H9 (cell line): ENCODE results near the gene PDE4DIP. TPM values are rescaled to one million over a fixed set of nuclear protein-coding genes. Genes with fewer than 3 reads are reported as not detected.
"Not testable (repeated sequence)": the region's sequence is repeated elsewhere in the genome, so short reads cannot be mapped to it uniquely, and the experiment has no call there.

ENCODE experiments used
- DNase-seq: peaks from one replicate; pipeline ENCODE4 v3.0.0-alpha.2; 2017
- H2AFZ ChIP-seq: one replicate; pipeline ENCODE4 v1.6.1; 2013; ENCODE audit warnings: mild to moderate bottlenecking, low read length, control low read depth, moderate library complexity
- H2AK5ac ChIP-seq: 2 replicates; pipeline ENCODE4 v1.6.1; 2013; ENCODE audit warnings: low read length, control low read depth, mixed read lengths; ENCODE audit not compliant: insufficient read length
- H2BK120ac ChIP-seq: one replicate; pipeline ENCODE4 v1.6.1; 2013; ENCODE audit warnings: low read depth, mild to moderate bottlenecking, low read length, control low read depth, inconsistent platforms; ENCODE audit not compliant: poor library complexity, severe bottlenecking
- H2BK12ac ChIP-seq: 2 replicates; pipeline ENCODE4 v1.6.1; 2013; ENCODE audit warnings: low read length, control low read depth, mixed read lengths, low read depth; ENCODE audit not compliant: insufficient read length
- H2BK15ac ChIP-seq: 2 replicates; pipeline ENCODE4 v1.6.1; 2013; ENCODE audit warnings: low read depth, low read length, control low read depth
- H2BK20ac ChIP-seq: one replicate; pipeline ENCODE4 v1.6.1; 2013; ENCODE audit warnings: low read depth, mild to moderate bottlenecking, low read length, control low read depth, inconsistent platforms; ENCODE audit not compliant: poor library complexity, severe bottlenecking
- H2BK5ac ChIP-seq: 2 replicates; pipeline ENCODE4 v1.6.1; 2013; ENCODE audit warnings: low read length, control low read depth, mixed read lengths; ENCODE audit not compliant: insufficient read length
- H3K14ac ChIP-seq: 2 replicates; pipeline ENCODE4 v1.6.1; 2013; ENCODE audit warnings: low read length, control low read depth; ENCODE audit not compliant: insufficient read depth
- H3K18ac ChIP-seq: 2 replicates; pipeline ENCODE4 v1.6.1; 2013; ENCODE audit warnings: low read depth, mild to moderate bottlenecking, mixed read lengths, low read length, control low read depth; ENCODE audit not compliant: insufficient read length
- H3K23ac ChIP-seq: 2 replicates; pipeline ENCODE4 v1.6.1; 2013; ENCODE audit warnings: low read length, control low read depth, mixed read lengths, low read depth; ENCODE audit not compliant: insufficient read length
- H3K23me2 ChIP-seq: 2 replicates; pipeline ENCODE4 v1.6.1; 2013; ENCODE audit warnings: low read depth, mild to moderate bottlenecking, mixed read lengths, low read length, control low read depth; ENCODE audit not compliant: insufficient read length, poor library complexity, severe bottlenecking
- H3K27ac ChIP-seq: 2 replicates; pipeline ENCODE4 v1.5.1; 2013; ENCODE audit warnings: low read length, control low read depth, mixed read lengths, low read depth; ENCODE audit not compliant: insufficient read length
- H3K27me3 ChIP-seq: 2 replicates; pipeline ENCODE4 v1.6.1; 2013; ENCODE audit warnings: low read length, control low read depth, inconsistent platforms; ENCODE audit not compliant: insufficient read depth
- H3K4ac ChIP-seq: 2 replicates; pipeline ENCODE4 v1.6.1; 2013; ENCODE audit warnings: low read depth, mild to moderate bottlenecking, control low read depth, inconsistent platforms, low read length, moderate library complexity
- H3K4me1 ChIP-seq: 2 replicates; pipeline ENCODE4 v1.6.1; 2013; ENCODE audit warnings: low read length, control low read depth, inconsistent platforms; ENCODE audit not compliant: insufficient read depth
- H3K4me2 ChIP-seq: 2 replicates; pipeline ENCODE4 v1.6.1; 2013; ENCODE audit warnings: low read length, control low read depth, mixed read lengths; ENCODE audit not compliant: insufficient read length, insufficient read depth
- H3K56ac ChIP-seq: 2 replicates; pipeline ENCODE4 v1.6.1; 2013; ENCODE audit warnings: low read depth, mild to moderate bottlenecking, mixed read lengths, low read length, control low read depth; ENCODE audit not compliant: insufficient read length
- H3K79me1 ChIP-seq: 2 replicates; pipeline ENCODE4 v1.6.1; 2013; ENCODE audit warnings: low read depth, mild to moderate bottlenecking, moderate library complexity, low read length, control low read depth, inconsistent platforms; ENCODE audit not compliant: insufficient read depth, poor library complexity, severe bottlenecking
- H3K79me2 ChIP-seq: 2 replicates; pipeline ENCODE4 v1.6.1; 2013; ENCODE audit warnings: low read length, control low read depth, inconsistent platforms; ENCODE audit not compliant: insufficient read depth
- H3K9ac ChIP-seq: 2 replicates; pipeline ENCODE4 v1.6.1; 2013; ENCODE audit warnings: low read length, control low read depth, mixed read lengths; ENCODE audit not compliant: insufficient read length; ENCODE audit errors: extremely low read depth
- H3K9me3 ChIP-seq: one replicate; pipeline ENCODE4 v1.6.1; 2013; ENCODE audit warnings: low read depth, low read length, inconsistent platforms; ENCODE audit not compliant: control insufficient read depth
- H3T11ph ChIP-seq: one replicate; pipeline ENCODE4 v1.6.1; 2013; ENCODE audit warnings: mild to moderate bottlenecking, low read length, control low read depth, inconsistent platforms
- H4K20me1 ChIP-seq: one replicate; pipeline ENCODE4 v1.6.1; 2013; ENCODE audit not compliant: control insufficient read depth, insufficient read length, insufficient read depth
- H4K5ac ChIP-seq: 2 replicates; pipeline ENCODE4 v1.6.1; 2013; ENCODE audit warnings: low read depth, mild to moderate bottlenecking, mixed read lengths, low read length, control low read depth; ENCODE audit not compliant: insufficient read length
- H4K8ac ChIP-seq: replicated peaks from 2 replicates; pipeline ENCODE4 v1.6.1; 2013; ENCODE audit warnings: low read length, control low read depth, mixed read lengths, low read depth; ENCODE audit not compliant: insufficient read length
- H4K91ac ChIP-seq: 2 replicates; pipeline ENCODE4 v1.6.1; 2013; ENCODE audit warnings: low read depth, mild to moderate bottlenecking, moderate library complexity, mixed read lengths, low read length, control low read depth; ENCODE audit not compliant: insufficient read length
- H3K27ac Mint-ChIP-seq, 3 experiments: 2 replicates in 2 of 3; 3 replicates in 1 of 3; pipeline ENCODE4 v1.8.0; 2020 to 2021; ENCODE audit warnings: mixed read lengths in 3 of 3, mild to moderate bottlenecking in 1 of 3, moderate library complexity in 1 of 3
- H3K27me3 Mint-ChIP-seq: 2 replicates; pipeline ENCODE4 v1.8.0; 2021; ENCODE audit warnings: low read depth, mild to moderate bottlenecking, moderate library complexity, mixed read lengths
- H3K36me3 Mint-ChIP-seq, 3 experiments: 2 replicates in 2 of 3; 3 replicates in 1 of 3; pipeline ENCODE4 v1.8.0; 2020 to 2021; ENCODE audit warnings: low read depth in 3 of 3, mixed read lengths in 3 of 3; ENCODE audit not compliant: insufficient read depth in 1 of 3
- H3K4me1 Mint-ChIP-seq, 2 experiments: 2 replicates each; pipeline ENCODE4 v1.8.0; 2020; ENCODE audit warnings: mixed read lengths in 2 of 2
- H3K4me3 Mint-ChIP-seq, 2 experiments: 2 replicates in 1 of 2; 3 replicates in 1 of 2; pipeline ENCODE4 v1.8.0; 2020 to 2021; ENCODE audit warnings: mild to moderate bottlenecking in 2 of 2, mixed read lengths in 2 of 2, moderate library complexity in 1 of 2
- H3K9me3 Mint-ChIP-seq, 2 experiments: 2 replicates in 1 of 2; 3 replicates in 1 of 2; pipeline ENCODE4 v1.8.0; 2020; ENCODE audit warnings: mild to moderate bottlenecking in 2 of 2, mixed read lengths in 2 of 2, moderate library complexity in 1 of 2
- WGBS: extraction: QIAGEN DNeasy Blood & Tissue Kit; methylation state at CpG from one replicate; pipeline ENCODE4 v1.1.7; 2013; ENCODE audit warnings: missing lambda C conversion rate, low lambda C conversion rate, mixed read lengths; ENCODE audit not compliant: insufficient read length; ENCODE audit errors: extremely low coverage; 5-methylcytosine and 5-hydroxymethylcytosine counted together
- total RNA-seq: library from RNA; stranded (reverse); gene quantifications from 2 replicates; pipeline ENCODE4 v1.2.1, GENCODE V29; 2021

Gene PDE4DIP
- total RNA-seq, 1 experiment from 2014 or later: 15.7 TPM

- not testable (repeated sequence) for H3K23ac ChIP-seq, H3K27ac Mint-ChIP-seq, H4K20me1 ChIP-seq, H3K9ac ChIP-seq, H3K27ac ChIP-seq, H3K14ac ChIP-seq, H2AFZ ChIP-seq, H3K36me3 Mint-ChIP-seq, H2BK120ac ChIP-seq, H4K91ac ChIP-seq, H3T11ph ChIP-seq, H2AK5ac ChIP-seq, H3K4ac ChIP-seq, H3K79me1 ChIP-seq, H3K4me1 ChIP-seq, H3K23me2 ChIP-seq, H2BK5ac ChIP-seq, H3K56ac ChIP-seq, H3K9me3 ChIP-seq, H3K79me2 ChIP-seq, H3K27me3 Mint-ChIP-seq, H3K9me3 Mint-ChIP-seq, H2BK20ac ChIP-seq, H2BK12ac ChIP-seq, H2BK15ac ChIP-seq, H3K18ac ChIP-seq, H4K8ac ChIP-seq, H4K5ac ChIP-seq, H3K27me3 ChIP-seq
- Mint-ChIP-seq H3K4me1 (peaks cover 7 to 10% of the 10 kb centered on the region in 2 experiments), H3K4me3 (peak overlapping the region; percentile 71 to 87)
- WGBS: no CpG with 5 or more reads among the region's 28 CpGs
- H3K4me2 ChIP-seq: peak overlapping the region; percentile 67
- peak; percentile 26 for DNase-seq
Observed at GRCh38 chr1:148952938-148953616, 108.8 kb downstream of the PDE4DIP start.

- not testable (repeated sequence) for H2AK5ac ChIP-seq, H2BK12ac ChIP-seq, H3K4me2 ChIP-seq, H4K8ac ChIP-seq, H3K36me3 Mint-ChIP-seq, H3K9ac ChIP-seq, H3K9me3 ChIP-seq, H3K18ac ChIP-seq, H3K23ac ChIP-seq, H3K23me2 ChIP-seq, H3T11ph ChIP-seq, H3K4ac ChIP-seq, H3K79me1 ChIP-seq, H3K27me3 Mint-ChIP-seq, H2BK5ac ChIP-seq, H3K9me3 Mint-ChIP-seq, H3K27ac Mint-ChIP-seq, H2BK20ac ChIP-seq, H3K79me2 ChIP-seq, H4K5ac ChIP-seq, H3K27me3 ChIP-seq, H2BK15ac ChIP-seq, H3K14ac ChIP-seq, H3K56ac ChIP-seq, DNase-seq, H4K91ac ChIP-seq, H3K4me1 ChIP-seq, H3K27ac ChIP-seq, H2BK120ac ChIP-seq, H4K20me1 ChIP-seq, H2AFZ ChIP-seq
- H3K4me1 Mint-ChIP-seq: peaks cover 9 to 12% of the 10 kb centered on the region in 2 experiments
- H3K4me3 Mint-ChIP-seq: peak overlapping the region; percentile 36 to 71; a peak in 4 of 5 replicates
- no CpG with 5 or more reads among the region's 7 CpGs for WGBS
Observed at GRCh38 chr1:148953730-148954129, 109.5 kb downstream of the PDE4DIP start.
